HG03432 (cell line): ENCODE measurements around the gene CDK10.

Experiments used
- ATAC-seq: cut with Tn5 transposase; IDR thresholded peaks from one replicate; pipeline ENCODE4 v1.9.1; 2021; ENCODE audit warnings: mild to moderate bottlenecking, moderate library complexity; ENCODE audit not compliant: unreplicated experiment

CDK10 gene

DNA sequence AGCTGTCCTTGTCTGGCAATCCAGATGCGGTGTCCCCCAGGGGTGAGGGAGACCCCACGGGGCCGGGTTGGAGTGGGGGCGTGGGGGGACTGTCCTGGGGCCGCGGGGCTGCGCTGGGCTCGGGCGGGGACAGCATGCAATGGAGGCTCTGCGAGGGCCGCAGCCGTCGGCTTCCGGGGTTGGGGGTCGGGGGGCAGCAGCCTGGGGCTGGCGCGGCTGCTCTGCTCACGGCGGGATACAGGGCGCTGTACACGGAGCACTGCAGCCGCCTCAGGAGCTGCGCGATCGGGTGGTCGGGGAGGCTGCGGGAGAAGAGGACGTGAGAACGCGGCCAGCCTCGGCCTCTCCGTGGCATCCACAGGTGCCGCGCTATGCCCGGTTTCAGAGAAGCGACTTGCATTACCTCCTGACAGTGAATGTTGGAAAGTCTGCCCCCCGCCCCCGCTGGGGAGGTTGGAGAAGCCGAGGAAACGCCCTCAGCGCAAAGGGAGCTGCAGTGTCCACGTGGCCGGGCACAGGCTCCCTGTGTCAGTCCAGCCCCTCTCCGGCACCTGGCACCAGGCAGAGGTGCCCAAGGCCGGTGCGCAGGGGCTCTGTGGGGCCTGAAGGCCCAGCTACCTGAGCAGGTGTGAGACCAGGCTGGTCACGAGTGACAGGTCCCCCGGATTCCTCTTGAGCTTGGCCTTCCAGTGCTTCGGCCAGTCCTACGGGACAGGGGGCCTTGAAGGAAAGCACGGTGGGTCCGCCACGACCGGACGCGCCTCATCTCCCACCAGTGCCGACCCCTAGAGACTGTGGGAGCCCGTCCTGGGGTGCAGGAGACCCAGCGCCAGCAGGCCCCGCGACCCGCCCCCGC, 24.4 kb downstream of the CDK10 start:
- ATAC-seq, result no peak

DNA sequence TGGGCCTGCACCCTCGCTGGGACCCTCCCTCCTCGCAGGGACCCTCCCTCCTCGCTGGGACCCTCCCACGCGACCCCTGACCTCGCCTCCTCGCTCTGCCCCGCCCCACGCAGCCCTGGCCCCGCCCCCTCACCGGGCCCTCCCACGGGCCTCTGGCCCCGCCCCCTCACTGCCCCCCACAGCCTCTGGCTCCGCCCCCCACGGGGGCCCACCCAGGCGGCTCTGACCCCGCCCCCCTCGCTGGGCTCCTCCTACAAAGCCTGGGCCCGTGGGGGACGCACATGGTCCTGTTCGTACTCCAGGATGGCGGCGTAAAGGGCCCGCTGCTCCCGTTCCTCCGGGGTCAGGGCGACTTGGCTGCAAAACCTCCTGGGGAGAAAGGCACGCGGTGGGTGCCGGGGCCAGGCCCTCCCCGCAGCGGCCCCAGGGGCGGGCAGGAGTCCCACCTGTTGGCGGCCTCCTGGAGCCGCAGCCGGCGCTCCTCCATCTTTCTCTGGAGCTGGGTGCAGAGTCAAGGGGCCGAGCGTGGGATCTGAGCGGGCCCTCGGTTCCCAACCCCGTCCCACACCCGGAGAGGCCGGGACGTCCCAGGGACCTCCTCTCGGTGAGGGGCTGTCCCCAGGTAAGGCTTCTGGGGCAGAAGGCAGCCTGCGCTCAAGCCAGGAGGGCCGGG, 25.2 kb downstream of the CDK10 start:
- ATAC-seq, result peak; percentile 64

DNA sequence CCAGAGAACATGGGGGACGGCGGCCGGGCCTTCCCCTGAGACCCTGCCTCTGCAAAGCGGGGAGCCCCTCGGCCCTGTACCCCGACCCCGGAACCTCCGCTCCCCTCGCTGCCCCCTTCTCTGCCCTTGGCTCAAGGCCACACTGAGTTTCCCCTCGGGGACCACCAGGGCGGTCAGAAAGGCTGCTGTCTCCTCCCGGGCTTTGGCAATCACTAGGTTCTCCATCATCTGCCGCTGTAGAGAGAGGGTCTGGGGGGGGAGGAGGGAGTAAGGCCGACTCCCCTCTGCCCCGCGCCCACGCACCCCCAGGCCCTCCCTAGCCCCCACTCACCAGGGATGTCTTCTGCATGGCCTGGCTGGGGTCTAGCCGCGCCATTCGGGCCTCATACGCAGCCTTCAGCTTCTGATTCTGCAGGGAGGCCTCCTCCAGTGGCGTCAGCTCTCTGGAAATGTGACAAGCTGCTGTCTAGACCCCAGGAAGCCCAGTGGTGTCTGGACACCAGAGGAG, 25.8 kb downstream of the CDK10 start:
- ATAC-seq, result no peak

DNA sequence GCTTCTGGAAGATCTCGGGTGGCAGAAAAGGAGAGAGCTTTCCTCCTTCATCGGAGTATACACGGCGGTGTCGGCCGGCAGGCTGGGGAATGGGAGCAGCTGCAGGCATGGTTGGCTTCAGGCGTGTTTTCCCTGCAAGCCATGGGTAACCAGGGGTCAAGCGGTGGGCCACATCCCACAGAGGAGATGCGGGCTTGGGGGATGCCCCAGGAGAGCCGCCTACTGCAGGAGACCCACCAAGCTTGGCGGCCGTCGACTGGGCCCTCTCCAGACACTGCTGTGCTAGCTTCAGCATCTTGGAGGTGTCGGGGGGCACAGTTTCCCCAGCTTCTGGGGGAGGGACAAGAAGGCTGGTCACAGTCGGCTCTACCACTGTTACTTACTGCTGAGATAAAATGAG, 30.0 kb downstream of the CDK10 start:
- no peak for ATAC-seq

DNA sequence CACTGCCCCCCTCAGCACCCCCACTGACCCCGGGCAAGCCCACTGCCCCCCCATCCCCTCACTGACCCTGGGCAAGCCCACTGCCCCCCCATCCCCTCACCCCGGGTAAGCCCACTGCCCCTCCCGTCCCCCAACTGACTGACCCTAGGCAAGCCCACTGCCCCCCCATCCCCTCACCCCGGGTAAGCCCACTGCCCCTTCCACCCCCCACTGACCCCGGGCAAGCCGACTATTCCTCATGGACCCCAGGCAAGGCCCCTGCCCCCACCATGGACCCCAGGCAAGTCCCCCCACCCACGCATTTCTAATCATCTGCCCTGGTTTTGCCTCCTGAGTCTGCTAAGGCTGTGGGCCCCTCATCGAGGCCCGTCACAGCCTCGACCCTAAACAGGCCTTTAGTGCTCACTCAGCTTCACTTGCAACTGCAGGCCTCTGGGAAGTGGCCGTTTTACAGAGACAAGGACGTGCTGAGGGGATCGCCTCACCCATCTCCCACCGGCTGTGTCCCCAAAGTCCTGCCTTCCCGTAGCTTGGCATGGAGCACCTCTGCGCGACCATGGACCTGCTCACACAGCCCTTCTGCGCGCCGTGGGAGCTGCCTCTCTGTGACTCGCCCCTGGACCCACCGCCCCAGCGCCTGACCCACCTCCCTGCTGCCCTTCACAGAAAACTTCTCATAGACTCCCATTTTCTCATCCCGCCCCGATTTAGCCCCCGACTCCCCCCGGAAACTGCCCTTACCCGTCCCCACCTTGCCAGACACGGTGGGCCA, 30.6 kb downstream of the CDK10 start:
- no peak for ATAC-seq

DNA sequence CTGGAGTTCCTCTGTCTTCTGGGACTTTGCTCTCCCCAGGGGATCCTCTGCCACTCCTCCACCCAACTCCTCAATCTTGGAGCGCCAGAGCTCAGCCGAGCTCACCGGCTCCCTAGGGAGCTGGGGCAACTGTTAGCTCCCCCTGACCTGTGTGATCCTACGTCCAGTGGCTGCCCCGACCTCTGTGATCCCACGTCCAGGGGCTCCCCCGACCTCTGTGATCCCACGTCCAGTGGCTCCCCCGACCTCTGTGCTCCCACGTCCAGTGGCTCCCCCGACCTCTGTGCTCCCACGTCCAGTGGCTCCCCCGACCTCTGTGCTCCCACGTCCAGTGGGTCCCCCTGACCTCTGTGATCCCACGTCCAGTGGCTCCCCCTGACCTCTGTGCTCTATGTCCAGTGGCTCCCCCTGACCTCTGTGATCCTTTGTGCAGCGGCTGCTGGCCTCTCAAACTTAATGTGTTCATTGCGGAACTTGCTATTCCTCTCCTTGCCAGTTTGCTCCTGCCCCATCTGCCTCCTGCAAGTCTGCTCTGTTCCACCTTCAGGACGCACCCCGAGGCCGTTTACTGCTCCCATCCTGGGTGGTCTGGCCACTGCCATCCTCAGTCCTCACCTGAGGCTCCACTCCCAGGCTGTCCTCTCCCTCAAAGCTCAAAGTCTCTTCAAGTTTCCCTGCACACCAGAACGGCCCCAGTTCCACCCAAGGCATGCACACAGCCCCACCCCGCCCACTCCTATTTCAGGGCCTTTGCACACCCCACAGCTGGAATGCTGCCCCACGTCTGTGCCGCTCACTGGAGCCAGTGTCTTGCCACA, 31.4 kb downstream of the CDK10 start:
- no peak for ATAC-seq

DNA sequence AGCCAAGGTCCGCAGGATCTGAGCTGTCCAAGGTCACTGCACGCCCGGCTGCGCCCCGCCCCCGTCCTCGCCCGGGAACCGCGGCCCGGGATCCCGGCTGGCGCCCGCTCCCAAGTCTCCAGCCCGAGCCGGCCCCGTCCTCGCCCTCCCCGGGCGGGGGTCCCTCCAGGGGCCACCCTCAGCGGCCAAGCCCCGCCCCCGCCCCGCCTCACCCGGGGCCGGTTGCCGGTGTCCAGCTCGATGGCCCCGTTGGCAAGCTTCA, 34.0 kb downstream of the CDK10 start:
- ATAC-seq, result peak; percentile 27

DNA sequence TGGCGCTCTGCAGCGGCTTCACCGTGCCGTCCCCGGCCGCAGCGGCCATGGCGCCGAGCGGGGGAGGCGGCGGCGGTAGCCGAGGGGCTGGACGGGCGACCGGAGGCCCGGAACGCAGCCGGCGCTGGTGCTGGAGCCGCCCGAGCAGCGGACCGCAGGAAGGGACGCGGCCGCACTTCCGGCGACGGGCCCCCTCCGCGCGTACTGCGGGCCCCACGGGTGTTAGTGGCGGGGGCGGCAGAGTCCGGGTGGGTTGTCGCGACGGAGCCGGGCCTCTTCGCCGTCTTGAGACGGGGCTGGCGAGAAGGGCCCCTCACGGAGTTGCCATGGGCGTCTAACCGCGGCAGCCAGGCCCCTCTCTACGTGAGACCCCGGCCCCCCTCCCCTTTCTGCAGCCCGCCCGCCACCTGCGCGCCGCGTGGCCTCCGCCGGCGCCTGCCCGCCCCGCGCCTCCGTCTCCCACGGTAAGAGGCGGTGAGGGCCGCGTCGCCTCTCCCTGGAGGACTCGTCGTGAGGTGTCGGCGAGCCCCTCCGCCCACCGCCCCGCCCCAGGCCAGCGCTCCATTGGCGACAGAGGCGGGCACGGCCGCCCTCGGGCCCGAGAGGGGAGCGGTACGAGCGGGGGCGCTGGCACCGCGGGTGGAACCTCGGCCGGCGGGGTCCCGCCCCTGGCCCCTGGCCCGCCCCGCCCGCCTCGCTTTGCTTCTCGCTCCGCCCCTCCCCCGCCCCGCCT, 34.5 kb downstream of the CDK10 start, which contains the start of the genes VPS9D1 and ZNF276:
Gene VPS9D1, minus strand, starts transcription at position 86 of the 733 bp plus-strand sequence. Its CDS starts 37 bp downstream, at position 49.
Gene ZNF276, plus strand, starts transcription at position 725 of the 733 bp plus-strand sequence. CDS start 104 bp downstream, outside the sequence.
- ATAC-seq, result peak; percentile 57

DNA sequence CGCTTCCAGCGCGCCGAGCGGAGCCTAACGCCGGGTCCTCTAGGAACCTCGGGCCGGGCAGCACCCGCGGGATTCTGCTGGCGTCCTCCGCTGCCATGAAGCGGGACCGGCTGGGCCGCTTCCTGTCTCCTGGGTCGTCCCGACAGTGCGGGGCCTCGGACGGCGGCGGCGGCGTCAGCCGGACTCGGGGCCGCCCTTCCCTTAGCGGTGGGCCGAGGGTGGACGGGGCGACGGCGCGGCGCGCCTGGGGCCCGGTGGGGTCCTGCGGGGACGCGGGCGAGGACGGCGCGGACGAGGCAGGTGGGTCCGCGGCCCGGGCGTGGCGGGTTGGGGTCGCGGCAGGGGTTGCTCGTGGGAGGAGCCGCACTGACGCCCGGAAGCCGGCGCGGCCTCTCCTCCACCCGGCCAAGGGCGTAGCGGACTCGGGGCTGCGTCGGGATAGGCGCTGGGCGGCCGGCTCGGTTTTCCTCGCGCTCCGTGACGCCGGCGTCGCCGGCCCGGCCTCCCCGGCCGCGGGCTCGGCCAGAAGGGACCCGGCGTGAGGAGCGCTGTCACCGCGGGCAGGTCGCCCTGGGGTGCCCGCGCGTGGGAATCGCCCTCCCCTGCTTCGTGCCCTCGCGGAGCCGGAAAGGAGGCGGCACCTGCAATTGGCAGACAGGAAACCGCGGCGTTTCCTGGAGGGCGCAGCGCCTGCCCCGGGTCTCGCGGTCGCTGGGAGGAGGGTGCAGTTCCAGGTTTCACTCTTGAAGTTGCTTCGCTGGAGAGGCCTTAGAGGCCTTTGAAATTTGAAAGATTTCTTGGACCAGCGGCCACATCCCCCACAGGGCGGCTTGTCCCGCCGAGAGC, 35.3 kb downstream of the CDK10 start:
- peak; percentile 33 for ATAC-seq

DNA sequence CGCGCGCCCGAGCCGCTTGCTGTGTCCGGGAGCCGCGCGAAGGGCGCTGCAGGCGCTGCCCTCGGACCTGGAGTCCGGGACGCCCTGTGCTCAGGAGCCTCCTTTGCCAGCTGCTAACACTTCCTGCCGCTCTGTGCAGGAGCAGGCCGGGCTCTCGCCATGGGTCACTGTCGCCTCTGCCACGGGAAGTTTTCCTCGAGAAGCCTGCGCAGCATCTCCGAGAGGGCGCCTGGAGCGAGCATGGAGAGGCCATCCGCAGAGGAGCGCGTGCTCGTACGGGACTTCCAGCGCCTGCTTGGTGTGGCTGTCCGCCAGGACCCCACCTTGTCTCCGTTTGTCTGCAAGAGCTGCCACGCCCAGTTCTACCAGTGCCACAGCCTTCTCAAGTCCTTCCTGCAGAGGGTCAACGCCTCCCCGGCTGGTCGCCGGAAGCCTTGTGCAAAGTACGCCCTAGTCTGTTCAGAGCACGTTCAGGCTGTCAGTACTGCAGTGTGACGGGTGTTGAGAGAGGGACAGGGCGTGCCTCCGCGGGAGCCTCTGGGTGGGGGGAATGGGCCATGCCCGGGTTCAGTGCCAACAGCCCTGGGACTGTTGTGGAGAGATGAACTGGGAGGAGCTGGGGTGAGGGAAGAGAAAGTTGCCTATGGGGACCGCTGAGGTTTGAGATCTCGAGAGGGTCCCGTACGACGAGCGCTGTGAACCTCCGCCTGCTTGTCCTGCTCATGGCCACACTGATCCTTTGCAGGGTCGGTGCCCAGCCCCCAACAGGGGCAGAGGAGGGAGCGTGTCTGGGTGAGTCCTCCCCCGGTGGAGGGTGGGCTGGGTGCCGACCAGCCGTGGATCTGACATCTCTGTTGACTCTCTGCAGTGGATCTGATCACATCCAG, 36.1 kb downstream of the CDK10 start:
- ATAC-seq, result peak; percentile 2

DNA sequence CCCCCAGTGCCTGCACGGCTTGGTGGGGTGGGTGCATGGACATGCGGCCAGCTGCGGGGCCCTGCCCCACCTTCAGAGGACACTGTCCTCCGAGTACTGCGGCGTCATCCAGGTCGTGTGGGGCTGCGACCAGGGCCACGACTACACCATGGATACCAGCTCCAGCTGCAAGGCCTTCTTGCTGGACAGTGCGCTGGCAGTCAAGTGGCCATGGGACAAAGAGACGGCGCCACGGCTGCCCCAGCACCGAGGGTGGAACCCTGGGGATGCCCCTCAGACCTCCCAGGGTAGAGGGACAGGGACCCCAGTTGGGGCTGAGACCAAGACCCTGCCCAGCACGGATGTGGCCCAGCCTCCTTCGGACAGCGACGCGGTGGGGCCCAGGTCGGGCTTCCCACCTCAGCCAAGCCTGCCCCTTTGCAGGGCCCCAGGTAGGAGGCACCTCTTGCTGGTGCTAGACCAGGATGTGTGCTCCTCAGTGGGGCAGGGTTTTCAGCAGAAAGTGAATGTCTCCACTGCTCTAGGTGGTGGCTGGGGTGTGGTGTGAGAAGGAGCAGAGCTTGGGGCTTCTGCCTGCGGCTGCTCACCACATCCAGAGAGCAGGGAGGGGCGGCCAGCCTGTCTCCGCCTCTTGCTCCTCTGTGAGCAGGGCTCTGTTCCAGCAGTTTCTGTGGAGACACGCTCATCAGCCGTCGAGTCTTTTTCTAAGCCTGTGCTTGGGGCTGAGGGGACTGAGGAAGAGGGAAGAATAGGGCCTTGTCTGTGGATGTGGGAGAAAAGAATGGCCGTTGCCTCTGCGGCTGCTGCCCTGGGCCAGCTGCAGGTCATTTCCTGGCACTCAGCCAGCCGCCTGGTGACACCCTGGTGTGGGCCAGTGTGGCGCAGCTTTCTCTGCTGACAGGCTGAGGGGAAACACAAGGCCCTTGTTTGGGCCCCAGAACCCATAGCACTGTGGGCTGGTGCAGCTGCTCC, 37.1 kb downstream of the CDK10 start:
- ATAC-seq, result no peak

DNA sequence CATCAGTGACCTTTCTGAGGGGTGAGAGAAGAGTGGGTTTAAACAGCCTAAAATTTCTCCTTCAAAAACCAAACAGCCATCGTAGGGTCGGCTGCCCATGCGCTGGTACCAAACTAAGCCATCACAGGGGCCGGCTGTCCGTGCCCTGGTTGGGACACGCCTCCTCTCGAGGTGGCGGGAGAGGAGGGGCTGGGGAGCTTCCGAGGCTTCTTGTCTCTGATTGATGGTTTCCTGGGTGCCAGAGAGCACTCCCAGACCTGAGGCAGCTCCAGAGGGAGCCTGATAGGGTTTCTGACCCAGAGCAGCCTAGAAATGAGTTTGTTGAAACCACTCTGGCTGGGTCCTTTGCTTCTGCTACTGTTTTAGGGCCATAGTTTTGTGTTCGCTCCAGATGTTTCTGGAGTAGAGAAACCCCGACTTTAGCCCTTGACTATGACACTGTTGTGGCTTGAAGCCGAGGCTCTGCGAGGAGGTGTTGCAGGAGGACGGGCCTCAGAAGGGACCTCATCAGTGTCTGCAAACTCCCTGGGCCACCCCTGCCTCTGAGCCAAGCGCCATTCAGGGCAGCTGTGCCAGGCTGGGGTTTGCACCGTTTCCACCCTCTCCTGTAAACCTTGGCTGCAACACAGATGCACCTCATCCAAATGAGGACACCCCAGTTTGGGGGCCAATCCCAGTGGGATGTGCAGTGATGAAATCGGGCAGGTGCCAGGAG, 41.1 kb downstream of the CDK10 start:
- no peak for ATAC-seq

DNA sequence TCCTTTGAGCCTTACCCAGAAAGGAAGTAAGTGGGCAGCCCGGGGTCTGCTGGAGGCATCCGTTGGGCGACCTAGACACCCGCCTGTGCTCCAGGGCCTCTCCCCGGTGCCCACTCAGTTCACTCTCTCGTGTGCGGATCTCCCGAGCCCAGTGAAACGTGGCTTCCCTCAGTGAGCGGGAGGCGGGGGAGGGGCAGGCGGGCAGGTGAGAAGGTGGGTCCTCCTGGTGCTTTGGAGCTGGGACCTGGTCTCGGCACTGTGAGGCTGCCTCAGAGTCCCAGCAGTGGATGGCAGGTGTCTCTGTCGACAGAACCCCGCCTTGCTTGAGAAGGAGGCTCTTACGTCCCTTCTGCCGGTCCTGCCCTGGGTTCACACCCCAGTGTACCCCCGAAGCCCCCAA, 42.8 kb downstream of the CDK10 start:
- no peak for ATAC-seq

DNA sequence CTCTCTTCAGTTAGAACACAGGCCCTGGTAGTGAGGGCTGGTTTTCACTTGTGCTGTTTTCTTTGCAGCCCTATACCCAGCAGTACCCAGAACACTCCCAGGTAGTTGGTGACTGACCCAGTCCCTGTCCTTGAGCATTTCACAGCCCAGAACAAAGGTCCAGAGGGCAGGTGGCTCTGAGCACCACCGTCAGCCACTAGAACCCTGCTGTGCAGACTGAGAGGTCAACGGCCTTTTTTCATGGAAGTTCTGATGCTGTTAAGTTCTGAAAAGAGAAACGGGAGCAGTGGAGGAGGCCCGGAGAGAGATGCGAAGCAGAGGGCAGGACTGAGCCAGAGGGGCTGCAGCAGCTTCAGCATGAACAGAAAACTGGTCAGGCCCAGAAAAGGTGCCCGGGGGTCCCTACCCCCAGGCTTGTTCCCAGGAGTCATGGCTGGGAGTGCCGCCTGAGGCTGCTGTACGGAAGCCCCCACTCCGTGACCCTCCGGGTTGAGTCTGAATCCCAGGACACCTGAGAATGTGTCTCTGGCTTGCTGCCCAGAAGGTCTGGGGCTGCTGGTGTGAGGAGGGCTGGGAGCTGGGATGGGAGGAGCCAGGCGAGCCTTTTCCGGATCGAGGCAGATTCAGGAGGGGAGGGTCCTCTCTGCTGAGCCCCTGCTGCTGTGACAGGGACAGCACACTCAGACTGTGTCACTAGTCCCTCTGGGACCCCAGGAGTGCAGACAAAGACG, 43.5 kb downstream of the CDK10 start:
- ATAC-seq, result no peak

DNA sequence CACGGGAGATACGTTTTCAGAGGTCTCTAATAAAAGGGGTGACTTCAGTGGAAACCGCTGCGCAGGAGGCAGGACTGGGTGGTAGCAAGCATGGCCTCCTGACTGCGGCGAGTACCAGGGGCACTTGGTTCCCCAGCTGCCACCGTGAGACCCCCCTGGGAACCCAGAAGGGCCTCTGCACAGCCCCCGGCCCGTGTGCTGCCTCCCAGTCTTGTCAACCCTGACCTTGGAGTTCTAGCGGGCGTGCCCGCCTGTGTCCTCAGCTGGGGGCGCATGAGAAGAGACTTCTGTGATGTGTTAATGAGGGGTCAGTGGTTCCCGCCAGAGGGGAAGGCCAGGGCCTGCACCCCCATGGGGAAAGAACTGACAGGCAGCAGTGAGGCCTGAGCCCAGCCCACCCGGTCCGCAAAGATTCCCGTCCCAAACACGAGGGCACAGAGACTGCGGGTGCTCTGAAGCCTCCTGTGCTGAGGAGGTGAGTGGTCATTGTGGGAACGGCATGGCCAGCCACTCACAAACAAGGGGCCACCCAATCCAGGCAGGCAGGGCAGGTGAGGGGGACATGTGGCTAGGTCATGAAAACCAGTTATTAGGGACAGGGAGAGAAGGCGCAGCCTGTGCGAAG, 44.2 kb downstream of the CDK10 start:
- ATAC-seq, result no peak
